DOHH2 (cell line): Measurements from ENCODE around the gene MAGEA3.

ENCODE experiments used
- CTCF ChIP-seq: fragments of 200-600 bp; sonication (generic); IDR thresholded peaks from one replicate; pipeline ENCODE4 v1.5.1; 2014; ENCODE audit warnings: antibody characterized with exemption, mild to moderate bottlenecking, low read depth, low read length; ENCODE audit not compliant: poor library complexity, severe bottlenecking
- EZH2phosphoT487 ChIP-seq: fragments of 200-600 bp; sonication (generic); IDR thresholded peaks from 2 replicates; pipeline ENCODE4 v1.6.1; 2017; ENCODE audit warnings: borderline replicate concordance, mild to moderate bottlenecking, antibody characterized with exemption, low read length, moderate library complexity, mixed read lengths

GRCh38 chrX:152652467-152652866, 46.1 kb upstream of the MAGEA3 start:
- TF ChIP-seq CTCF, result no peak
- TF ChIP-seq EZH2phosphoT487, result no peak
